H9 (cell line): Measurements from ENCODE around the gene MBNL1. TPM values are rescaled to one million over a fixed set of nuclear protein-coding genes. Genes with fewer than 3 reads are reported as not detected.

Experiments used
- DNase-seq: peaks from one replicate; pipeline ENCODE4 v3.0.0-alpha.2; 2017
- H2AFZ ChIP-seq: one replicate; pipeline ENCODE4 v1.6.1; 2013; ENCODE audit warnings: mild to moderate bottlenecking, low read length, control low read depth, moderate library complexity
- H2AK5ac ChIP-seq: 2 replicates; pipeline ENCODE4 v1.6.1; 2013; ENCODE audit warnings: low read length, control low read depth, mixed read lengths; ENCODE audit not compliant: insufficient read length
- H2BK120ac ChIP-seq: one replicate; pipeline ENCODE4 v1.6.1; 2013; ENCODE audit warnings: low read depth, mild to moderate bottlenecking, low read length, control low read depth, inconsistent platforms; ENCODE audit not compliant: poor library complexity, severe bottlenecking
- H2BK12ac ChIP-seq: 2 replicates; pipeline ENCODE4 v1.6.1; 2013; ENCODE audit warnings: low read length, control low read depth, mixed read lengths, low read depth; ENCODE audit not compliant: insufficient read length
- H2BK15ac ChIP-seq: 2 replicates; pipeline ENCODE4 v1.6.1; 2013; ENCODE audit warnings: low read depth, low read length, control low read depth
- H2BK20ac ChIP-seq: one replicate; pipeline ENCODE4 v1.6.1; 2013; ENCODE audit warnings: low read depth, mild to moderate bottlenecking, low read length, control low read depth, inconsistent platforms; ENCODE audit not compliant: poor library complexity, severe bottlenecking
- H2BK5ac ChIP-seq: 2 replicates; pipeline ENCODE4 v1.6.1; 2013; ENCODE audit warnings: low read length, control low read depth, mixed read lengths; ENCODE audit not compliant: insufficient read length
- H3K14ac ChIP-seq: 2 replicates; pipeline ENCODE4 v1.6.1; 2013; ENCODE audit warnings: low read length, control low read depth; ENCODE audit not compliant: insufficient read depth
- H3K18ac ChIP-seq: 2 replicates; pipeline ENCODE4 v1.6.1; 2013; ENCODE audit warnings: low read depth, mild to moderate bottlenecking, mixed read lengths, low read length, control low read depth; ENCODE audit not compliant: insufficient read length
- H3K23ac ChIP-seq: 2 replicates; pipeline ENCODE4 v1.6.1; 2013; ENCODE audit warnings: low read length, control low read depth, mixed read lengths, low read depth; ENCODE audit not compliant: insufficient read length
- H3K23me2 ChIP-seq: 2 replicates; pipeline ENCODE4 v1.6.1; 2013; ENCODE audit warnings: low read depth, mild to moderate bottlenecking, mixed read lengths, low read length, control low read depth; ENCODE audit not compliant: insufficient read length, poor library complexity, severe bottlenecking
- H3K27ac ChIP-seq: 2 replicates; pipeline ENCODE4 v1.5.1; 2013; ENCODE audit warnings: low read length, control low read depth, mixed read lengths, low read depth; ENCODE audit not compliant: insufficient read length
- H3K27me3 ChIP-seq: 2 replicates; pipeline ENCODE4 v1.6.1; 2013; ENCODE audit warnings: low read length, control low read depth, inconsistent platforms; ENCODE audit not compliant: insufficient read depth
- H3K4ac ChIP-seq: 2 replicates; pipeline ENCODE4 v1.6.1; 2013; ENCODE audit warnings: low read depth, mild to moderate bottlenecking, control low read depth, inconsistent platforms, low read length, moderate library complexity
- H3K4me1 ChIP-seq: 2 replicates; pipeline ENCODE4 v1.6.1; 2013; ENCODE audit warnings: low read length, control low read depth, inconsistent platforms; ENCODE audit not compliant: insufficient read depth
- H3K4me2 ChIP-seq: 2 replicates; pipeline ENCODE4 v1.6.1; 2013; ENCODE audit warnings: low read length, control low read depth, mixed read lengths; ENCODE audit not compliant: insufficient read length, insufficient read depth
- H3K56ac ChIP-seq: 2 replicates; pipeline ENCODE4 v1.6.1; 2013; ENCODE audit warnings: low read depth, mild to moderate bottlenecking, mixed read lengths, low read length, control low read depth; ENCODE audit not compliant: insufficient read length
- H3K79me1 ChIP-seq: 2 replicates; pipeline ENCODE4 v1.6.1; 2013; ENCODE audit warnings: low read depth, mild to moderate bottlenecking, moderate library complexity, low read length, control low read depth, inconsistent platforms; ENCODE audit not compliant: insufficient read depth, poor library complexity, severe bottlenecking
- H3K79me2 ChIP-seq: 2 replicates; pipeline ENCODE4 v1.6.1; 2013; ENCODE audit warnings: low read length, control low read depth, inconsistent platforms; ENCODE audit not compliant: insufficient read depth
- H3K9ac ChIP-seq: 2 replicates; pipeline ENCODE4 v1.6.1; 2013; ENCODE audit warnings: low read length, control low read depth, mixed read lengths; ENCODE audit not compliant: insufficient read length; ENCODE audit errors: extremely low read depth
- H3K9me3 ChIP-seq: one replicate; pipeline ENCODE4 v1.6.1; 2013; ENCODE audit warnings: low read depth, low read length, inconsistent platforms; ENCODE audit not compliant: control insufficient read depth
- H3T11ph ChIP-seq: one replicate; pipeline ENCODE4 v1.6.1; 2013; ENCODE audit warnings: mild to moderate bottlenecking, low read length, control low read depth, inconsistent platforms
- H4K20me1 ChIP-seq: one replicate; pipeline ENCODE4 v1.6.1; 2013; ENCODE audit not compliant: control insufficient read depth, insufficient read length, insufficient read depth
- H4K5ac ChIP-seq: 2 replicates; pipeline ENCODE4 v1.6.1; 2013; ENCODE audit warnings: low read depth, mild to moderate bottlenecking, mixed read lengths, low read length, control low read depth; ENCODE audit not compliant: insufficient read length
- H4K8ac ChIP-seq: replicated peaks from 2 replicates; pipeline ENCODE4 v1.6.1; 2013; ENCODE audit warnings: low read length, control low read depth, mixed read lengths, low read depth; ENCODE audit not compliant: insufficient read length
- H4K91ac ChIP-seq: 2 replicates; pipeline ENCODE4 v1.6.1; 2013; ENCODE audit warnings: low read depth, mild to moderate bottlenecking, moderate library complexity, mixed read lengths, low read length, control low read depth; ENCODE audit not compliant: insufficient read length
- H3K27ac Mint-ChIP-seq, 3 experiments: 2 replicates in 2 of 3; 3 replicates in 1 of 3; pipeline ENCODE4 v1.8.0; 2020 to 2021; ENCODE audit warnings: mixed read lengths in 3 of 3, mild to moderate bottlenecking in 1 of 3, moderate library complexity in 1 of 3
- H3K27me3 Mint-ChIP-seq: 2 replicates; pipeline ENCODE4 v1.8.0; 2021; ENCODE audit warnings: low read depth, mild to moderate bottlenecking, moderate library complexity, mixed read lengths
- H3K36me3 Mint-ChIP-seq, 3 experiments: 2 replicates in 2 of 3; 3 replicates in 1 of 3; pipeline ENCODE4 v1.8.0; 2020 to 2021; ENCODE audit warnings: low read depth in 3 of 3, mixed read lengths in 3 of 3; ENCODE audit not compliant: insufficient read depth in 1 of 3
- H3K4me1 Mint-ChIP-seq, 2 experiments: 2 replicates each; pipeline ENCODE4 v1.8.0; 2020; ENCODE audit warnings: mixed read lengths in 2 of 2
- H3K4me3 Mint-ChIP-seq, 2 experiments: 2 replicates in 1 of 2; 3 replicates in 1 of 2; pipeline ENCODE4 v1.8.0; 2020 to 2021; ENCODE audit warnings: mild to moderate bottlenecking in 2 of 2, mixed read lengths in 2 of 2, moderate library complexity in 1 of 2
- H3K9me3 Mint-ChIP-seq, 2 experiments: 2 replicates in 1 of 2; 3 replicates in 1 of 2; pipeline ENCODE4 v1.8.0; 2020; ENCODE audit warnings: mild to moderate bottlenecking in 2 of 2, mixed read lengths in 2 of 2, moderate library complexity in 1 of 2
- WGBS: extraction: QIAGEN DNeasy Blood & Tissue Kit; methylation state at CpG from one replicate; pipeline ENCODE4 v1.1.7; 2013; ENCODE audit warnings: missing lambda C conversion rate, low lambda C conversion rate, mixed read lengths; ENCODE audit not compliant: insufficient read length; ENCODE audit errors: extremely low coverage; 5-methylcytosine and 5-hydroxymethylcytosine counted together
- total RNA-seq: library from RNA; stranded (reverse); gene quantifications from 2 replicates; pipeline ENCODE4 v1.2.1, GENCODE V29; 2021
- TF ChIP-seq, protein P1 (sequence below): fragments of 200-600 bp; sonication (generic); conservative IDR thresholded peaks from 3 replicates; pipeline ENCODE4 v1.8.0; 2021; ENCODE audit warnings: antibody characterized with exemption, mild to moderate bottlenecking

The MBNL1 gene
- total RNA-seq, 1 experiment from 2014 or later, result 14.9 TPM

DNA sequence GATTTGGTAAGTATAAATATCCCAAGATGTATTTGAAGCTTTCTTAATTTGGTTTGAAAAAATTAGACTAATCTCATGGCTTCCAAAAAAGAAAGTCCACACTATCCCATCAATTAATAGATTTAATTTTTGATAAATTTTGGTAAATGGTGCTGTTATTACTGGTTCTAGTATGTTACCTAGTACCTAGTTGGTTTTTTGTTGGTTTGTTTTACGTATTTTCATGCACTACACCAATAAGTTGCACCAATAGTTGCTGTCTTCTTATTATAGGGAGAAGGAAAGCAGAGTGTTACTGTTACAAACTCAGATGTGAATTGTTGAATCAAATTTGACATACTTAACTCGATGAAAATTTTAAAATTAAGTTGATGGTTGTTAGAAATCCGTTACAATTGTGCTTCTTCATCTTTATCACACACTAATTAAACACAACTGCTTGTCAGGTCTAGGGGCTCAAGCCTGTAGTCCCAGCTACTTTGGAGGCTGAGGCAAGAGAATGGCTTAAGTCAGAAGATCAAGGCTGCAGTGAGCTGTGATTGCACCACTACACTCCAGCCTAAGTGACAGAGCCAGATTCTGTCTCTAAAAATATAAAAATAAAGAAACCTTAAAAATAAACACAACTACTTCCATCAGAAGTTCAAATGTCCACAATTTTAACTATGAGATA is 23.1 kb upstream of the MBNL1 start:
- H3K9ac ChIP-seq, result no peak overlapping the region
- Mint-ChIP-seq H3K27ac (no peak overlapping the region), H3K36me3 (no peaks in the 10 kb centered on the region), H3K4me3 (no peak overlapping the region), H3K4me1 (peaks cover 4% of the 10 kb centered on the region in 2 experiments; a peak in 2 of 4 replicates), H3K9me3 (no peaks in the 10 kb centered on the region), H3K27me3 (no peaks in the 10 kb centered on the region)
- no peak overlapping the region for H2BK20ac ChIP-seq
- no peaks in the 10 kb centered on the region for H3K9me3 ChIP-seq
- no peak overlapping the region for H2AFZ ChIP-seq
- H3K23ac ChIP-seq, result no peak overlapping the region
- H4K5ac ChIP-seq, result no peak overlapping the region
- H3K79me2 ChIP-seq, result no peaks in the 10 kb centered on the region
- no peaks in the 10 kb centered on the region for H3K27me3 ChIP-seq
- H3K27ac ChIP-seq, result no peak overlapping the region
- TF ChIP-seq, protein P1, sequence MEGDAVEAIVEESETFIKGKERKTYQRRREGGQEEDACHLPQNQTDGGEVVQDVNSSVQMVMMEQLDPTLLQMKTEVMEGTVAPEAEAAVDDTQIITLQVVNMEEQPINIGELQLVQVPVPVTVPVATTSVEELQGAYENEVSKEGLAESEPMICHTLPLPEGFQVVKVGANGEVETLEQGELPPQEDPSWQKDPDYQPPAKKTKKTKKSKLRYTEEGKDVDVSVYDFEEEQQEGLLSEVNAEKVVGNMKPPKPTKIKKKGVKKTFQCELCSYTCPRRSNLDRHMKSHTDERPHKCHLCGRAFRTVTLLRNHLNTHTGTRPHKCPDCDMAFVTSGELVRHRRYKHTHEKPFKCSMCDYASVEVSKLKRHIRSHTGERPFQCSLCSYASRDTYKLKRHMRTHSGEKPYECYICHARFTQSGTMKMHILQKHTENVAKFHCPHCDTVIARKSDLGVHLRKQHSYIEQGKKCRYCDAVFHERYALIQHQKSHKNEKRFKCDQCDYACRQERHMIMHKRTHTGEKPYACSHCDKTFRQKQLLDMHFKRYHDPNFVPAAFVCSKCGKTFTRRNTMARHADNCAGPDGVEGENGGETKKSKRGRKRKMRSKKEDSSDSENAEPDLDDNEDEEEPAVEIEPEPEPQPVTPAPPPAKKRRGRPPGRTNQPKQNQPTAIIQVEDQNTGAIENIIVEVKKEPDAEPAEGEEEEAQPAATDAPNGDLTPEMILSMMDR, result no peak
- H2AK5ac ChIP-seq, result no peak overlapping the region
- no peak overlapping the region for H2BK5ac ChIP-seq
- H2BK120ac ChIP-seq, result no peak overlapping the region
- no peak for DNase-seq
- no peaks in the 10 kb centered on the region for H4K20me1 ChIP-seq
- H3T11ph ChIP-seq, result no peak overlapping the region
- no peak overlapping the region for H3K4me2 ChIP-seq
- H3K56ac ChIP-seq, result no peak overlapping the region
- no peaks in the 10 kb centered on the region for H3K4me1 ChIP-seq
- no peak overlapping the region for H2BK12ac ChIP-seq
- H3K79me1 ChIP-seq, result no peaks in the 10 kb centered on the region
- H3K18ac ChIP-seq, result no peak overlapping the region
- H2BK15ac ChIP-seq, result no peak overlapping the region
- no CpG with 5 or more reads among the region's 3 CpGs for WGBS
- H3K4ac ChIP-seq, result no peak overlapping the region
- H4K91ac ChIP-seq, result no peak overlapping the region
- no peaks in the 10 kb centered on the region for H3K23me2 ChIP-seq
- H4K8ac ChIP-seq, result no peak overlapping the region
- H3K14ac ChIP-seq, result no peak overlapping the region
